NCI-H2029 (cell line): ENCODE data around the gene SLC7A14.

Source experiments
- DNase-seq: peaks from one replicate; lab custom pipeline; 2025; lab: John Stamatoyannopoulos, UW

SLC7A14 gene

GRCh38 chr3:170496868-170497140, 89.1 kb downstream of the SLC7A14 start:
- DNase-seq, result no peak

DNA sequence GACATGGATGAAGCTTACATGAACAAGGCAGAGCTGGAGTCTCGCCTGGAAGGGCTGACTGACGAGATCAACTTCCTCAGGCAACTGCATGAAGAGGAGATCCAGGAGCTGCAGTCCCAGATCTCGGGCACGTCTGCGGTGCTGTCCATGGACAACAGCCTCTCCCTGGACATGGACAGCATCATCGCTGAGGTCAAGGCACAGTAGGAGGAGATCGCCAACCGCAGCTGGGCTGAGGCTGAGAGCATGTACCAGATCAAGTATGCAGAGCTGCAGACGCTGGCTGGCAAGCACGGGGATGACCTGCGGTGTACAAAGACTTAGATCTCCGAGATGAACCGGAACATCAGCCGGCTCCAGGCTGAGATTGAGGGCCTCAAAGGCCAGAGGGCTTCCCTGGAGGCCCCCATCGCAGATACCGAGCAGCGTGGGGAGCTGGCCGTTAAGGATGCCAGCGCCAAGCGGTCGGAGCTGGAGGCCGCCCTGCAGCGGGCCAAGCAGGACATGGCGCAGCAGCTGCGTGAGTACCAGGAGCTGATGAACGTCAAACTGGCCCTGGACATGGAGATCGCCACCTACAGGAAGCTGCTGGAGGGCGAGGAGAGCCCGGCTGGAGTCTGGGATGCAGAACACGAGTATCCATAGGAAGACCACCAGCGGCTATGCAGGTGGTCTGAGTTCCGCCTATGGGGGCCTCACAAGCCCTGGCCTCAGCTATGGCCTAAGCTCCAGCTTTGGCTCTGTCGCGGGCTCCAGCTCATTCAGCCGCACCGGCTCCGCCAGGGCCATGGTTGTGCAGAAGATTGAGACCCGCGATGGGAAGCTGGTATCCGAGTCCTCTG, 89.6 kb downstream of the SLC7A14 start:
- DNase-seq, result no peak

DNA sequence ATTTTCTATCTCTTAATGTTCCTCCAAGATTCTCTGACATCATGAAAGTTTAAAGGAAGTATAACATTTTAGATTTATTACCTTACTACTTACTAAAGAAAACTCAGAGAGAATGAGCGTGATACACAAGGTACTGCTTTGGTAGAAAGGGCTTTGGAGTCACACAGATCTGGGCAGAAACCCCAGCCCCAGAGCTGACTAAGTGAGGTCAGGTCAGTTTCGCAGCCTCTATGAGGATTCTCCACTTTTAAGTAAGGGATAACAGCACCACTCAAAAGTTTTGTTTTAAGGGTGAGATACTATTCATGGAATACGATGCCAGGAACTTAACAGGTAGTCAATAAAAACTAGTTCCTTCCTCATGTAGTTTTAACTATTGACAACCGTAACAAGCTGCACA, 91.1 kb downstream of the SLC7A14 start:
- no peak for DNase-seq

- DNase-seq, result no peak
Observed at GRCh38 chr3:170493712-170494182, 92.1 kb downstream of the SLC7A14 start.

- no peak for DNase-seq
Observed at GRCh38 chr3:170491901-170492300, 94.0 kb downstream of the SLC7A14 start.

GRCh38 chr3:170490828-170491560, 94.9 kb downstream of the SLC7A14 start:
- DNase-seq, result no peak

GRCh38 chr3:170488802-170489201, 97.1 kb downstream of the SLC7A14 start:
- peak; percentile 11 for DNase-seq

DNA sequence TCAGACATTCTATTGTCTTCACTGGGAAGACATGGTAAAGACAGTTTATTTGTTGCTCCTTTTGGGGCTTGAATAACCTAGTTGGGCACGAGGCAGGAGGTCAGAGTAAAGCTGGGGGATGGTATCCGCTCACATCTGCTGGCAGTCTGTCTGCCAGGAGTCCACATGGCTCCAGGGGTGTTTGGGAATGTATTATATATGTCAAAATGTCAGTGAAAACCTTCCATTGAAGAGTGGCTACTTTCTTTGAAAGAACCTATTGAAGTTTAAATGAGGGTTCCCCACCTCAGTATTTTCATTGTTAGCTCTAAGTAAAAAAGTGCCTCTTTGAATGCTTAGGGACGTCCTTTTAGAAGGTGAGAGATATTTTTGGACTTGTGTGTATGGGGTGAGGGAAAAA, 98.8 kb downstream of the SLC7A14 start:
- DNase-seq, result no peak

DNA sequence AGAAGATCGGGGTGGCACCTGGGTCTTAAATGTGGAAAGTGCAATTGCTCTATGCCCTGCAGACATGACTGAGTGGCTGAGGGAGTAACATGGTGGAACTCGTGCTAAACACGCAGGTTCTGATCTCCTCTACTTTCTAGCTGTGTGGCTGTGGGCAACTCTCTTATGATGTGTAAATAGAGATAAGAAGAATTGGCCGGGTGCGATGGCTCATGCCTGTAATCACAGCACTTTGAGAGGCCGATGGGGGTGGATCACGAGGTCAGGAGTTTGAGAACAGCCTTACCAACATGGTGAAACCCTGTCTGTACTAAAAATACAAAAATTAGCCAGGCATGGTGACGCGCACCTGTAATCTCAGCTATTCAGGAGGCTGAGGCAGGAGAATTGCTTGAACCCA, 99.5 kb downstream of the SLC7A14 start:
- DNase-seq, result no peak

- no peak for DNase-seq
Observed at GRCh38 chr3:170485696-170486095, 100.2 kb downstream of the SLC7A14 start.

- DNase-seq, result no peak
Observed at GRCh38 chr3:170485294-170485693, 100.6 kb downstream of the SLC7A14 start.

DNA sequence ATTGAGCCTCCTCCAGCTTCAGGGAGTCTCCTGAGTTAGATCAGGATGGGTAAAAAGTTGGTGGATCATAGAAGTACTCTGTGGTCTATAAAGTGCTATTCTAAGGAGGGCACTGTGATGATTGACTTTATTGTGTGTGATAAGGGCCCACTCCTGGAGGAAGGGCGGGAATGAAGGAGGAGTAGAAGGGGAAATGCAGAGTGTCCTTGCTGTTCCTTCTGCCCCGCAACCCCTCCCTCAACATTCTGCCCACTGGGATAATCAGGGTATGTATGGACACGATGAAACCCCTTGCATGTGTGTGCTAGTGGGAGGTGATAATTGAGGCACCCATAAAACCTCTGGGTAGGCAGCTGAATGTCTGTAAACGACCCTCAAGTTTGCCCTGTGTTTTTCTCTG, 101.0 kb downstream of the SLC7A14 start:
- DNase-seq, result no peak

- no peak for DNase-seq
Observed at GRCh38 chr3:170483485-170484262, 102.2 kb downstream of the SLC7A14 start.

DNA sequence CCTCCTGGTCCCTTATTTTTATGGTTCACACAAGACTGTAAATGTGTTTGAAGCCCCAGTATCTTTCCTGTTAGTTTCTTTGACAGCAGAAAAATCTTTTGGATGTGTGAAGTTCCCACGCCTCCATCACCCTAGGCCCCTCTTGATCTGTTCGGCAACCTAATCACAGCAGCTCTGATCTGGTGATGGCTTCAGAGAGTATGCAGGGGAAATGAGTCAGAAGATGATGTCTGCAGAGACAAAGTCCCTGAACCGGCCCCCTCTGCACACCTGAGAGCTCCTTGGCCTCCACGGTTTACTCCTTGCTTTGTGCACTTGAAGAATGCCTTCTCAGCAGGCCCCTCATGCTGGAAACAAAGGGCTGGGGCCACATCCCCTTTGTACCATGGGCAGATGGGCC, 103.7 kb downstream of the SLC7A14 start:
- DNase-seq, result no peak

GRCh38 chr3:170480111-170480510, 105.8 kb downstream of the SLC7A14 start:
- DNase-seq, result no peak

DNA sequence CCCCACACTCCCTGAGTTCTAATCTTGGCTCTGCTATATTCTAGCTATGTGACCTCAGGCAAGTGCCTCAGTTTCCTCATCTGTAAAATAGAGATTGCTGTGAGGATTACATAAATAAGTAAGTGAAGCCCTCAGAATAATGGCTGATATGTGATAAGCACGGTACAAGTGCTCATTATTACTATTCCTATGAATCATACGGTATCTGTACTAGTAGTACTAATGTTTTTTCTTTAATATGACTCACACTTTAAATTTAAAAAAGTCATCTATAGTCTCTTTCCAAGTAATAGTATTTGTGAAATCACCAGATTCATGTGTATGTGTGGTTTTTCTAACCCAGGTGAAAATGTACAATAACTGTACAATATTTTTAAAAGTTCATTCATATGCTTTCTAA, 108.5 kb downstream of the SLC7A14 start:
- DNase-seq, result no peak

- DNase-seq, result no peak
Observed at GRCh38 chr3:170476291-170476690, 109.6 kb downstream of the SLC7A14 start.

- DNase-seq, result no peak
Observed at GRCh38 chr3:170475092-170475685, 110.7 kb downstream of the SLC7A14 start.

- DNase-seq, result no peak
Observed at GRCh38 chr3:170473358-170473757, 112.5 kb downstream of the SLC7A14 start.

GRCh38 chr3:170471149-170471548, 114.7 kb downstream of the SLC7A14 start:
- DNase-seq, result no peak

DNA sequence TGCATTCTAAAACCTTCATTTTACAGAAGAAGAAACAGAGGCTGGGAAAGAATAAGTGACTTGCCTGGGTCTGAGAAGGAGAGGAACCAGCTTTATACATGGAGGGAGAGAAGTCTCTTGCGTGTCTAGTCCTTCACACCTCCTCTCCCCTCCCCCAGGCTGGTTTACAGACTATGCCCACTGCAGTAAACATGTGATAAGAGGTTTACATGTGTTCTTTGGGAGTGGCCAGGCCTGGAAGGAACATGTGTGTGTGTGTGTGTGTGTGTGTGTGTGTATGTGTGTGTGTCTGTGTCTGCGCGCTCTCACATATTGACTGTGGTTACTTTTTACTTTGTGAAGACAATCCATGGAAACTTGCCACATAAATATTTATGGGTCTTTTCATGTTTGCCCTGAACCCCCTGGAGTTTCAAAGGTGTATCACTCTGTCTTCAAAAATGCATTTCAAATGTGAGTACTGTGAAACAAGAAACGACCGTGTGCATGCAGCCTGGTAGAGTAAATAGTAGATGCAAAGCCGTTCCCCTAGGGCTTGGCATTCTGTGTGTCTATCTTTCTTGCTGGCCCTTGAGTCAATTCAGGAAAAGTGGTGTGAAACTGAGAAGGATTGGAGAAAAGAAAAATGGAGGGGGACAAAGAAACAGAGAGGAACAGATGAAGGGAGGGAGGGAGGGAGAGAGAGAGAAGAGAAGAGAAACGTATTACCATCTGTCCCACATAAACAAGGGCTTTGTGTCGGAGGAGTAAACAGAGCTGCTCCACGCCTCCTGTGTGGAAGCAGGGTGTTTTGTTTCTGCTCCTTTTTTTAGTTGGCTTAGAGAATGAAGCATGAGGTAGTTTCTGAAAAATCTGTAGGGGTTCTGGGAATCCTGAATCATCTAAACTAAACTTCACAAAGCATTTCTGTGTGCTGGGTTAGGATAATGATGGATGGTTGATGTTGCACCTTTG, 115.5 kb downstream of the SLC7A14 start:
- no peak for DNase-seq
